Lower lobe of right lung (tissue), 2 donors: ENCODE data around the gene XPO1. TPM values are rescaled to one million over a fixed set of nuclear protein-coding genes. Genes with fewer than 3 reads are reported as not detected.

Experiments
- ATAC-seq, 2 donors: fragments of 200-7000 bp; cut with Tn5 transposase; one replicate each; pipeline ENCODE4 v1.9.1; 2020 to 2022; ENCODE audit warnings: mild to moderate bottlenecking in 2 of 2, moderate library complexity in 2 of 2
- DNase-seq: peaks from one replicate; pipeline ENCODE4 v3.0.0-alpha.2; 2020
- H3K27ac ChIP-seq: fragments of 200-600 bp; one replicate; pipeline ENCODE4 v1.8.0; 2022
- H3K27me3 ChIP-seq: fragments of 200-600 bp; one replicate; pipeline ENCODE4 v1.8.0; 2022; ENCODE audit warnings: low read depth
- H3K36me3 ChIP-seq: fragments of 200-600 bp; one replicate; pipeline ENCODE4 v1.8.0; 2022; ENCODE audit warnings: mild to moderate bottlenecking
- H3K4me1 ChIP-seq: fragments of 200-600 bp; one replicate; pipeline ENCODE4 v1.8.0; 2022
- H3K4me3 ChIP-seq: fragments of 200-600 bp; one replicate; pipeline ENCODE4 v1.8.0; 2022; ENCODE audit warnings: mild to moderate bottlenecking
- H3K9me3 ChIP-seq: fragments of 200-600 bp; one replicate; pipeline ENCODE4 v1.8.0; 2022
- CTCF ChIP-seq: fragments of 200-600 bp; IDR thresholded peaks from one replicate; pipeline ENCODE4 v1.8.0; 2022; ENCODE audit warnings: antibody characterized with exemption, mild to moderate bottlenecking
- intact Hi-C: fragments of 100-400 bp; cut with DNase I; formaldehyde crosslinking; loops from one replicate; pipeline ENCODE4 v1.11.0; 2022
- total RNA-seq: library from RNA; stranded (reverse); fragmentation: NEBNext Ultra II Directional; extraction: Animal tissue kit (Norgen Biotek cat#: 25700); gene quantifications from one replicate; pipeline ENCODE4 v1.2.1, GENCODE V29; 2021
- donor health status: DM: no; HTN: yes; CAD: no; lungs with severe emphysema.

Gene XPO1
- total RNA-seq, 1 donor from 2014 or later, result 111 TPM

GRCh38 chr2:61530749-61531148, 7.4 kb downstream of the XPO1 start:
- Histone ChIP-seq H3K4me3 (no peak overlapping the region), H3K27ac (no peak overlapping the region), H3K27me3 (no peaks in the 10 kb centered on the region), H3K36me3 (peaks cover 18% of the 10 kb centered on the region), H3K9me3 (no peaks in the 10 kb centered on the region), H3K4me1 (peaks cover 46% of the 10 kb centered on the region)
- ATAC-seq, result no peak
- no peak for DNase-seq
- no peak for TF ChIP-seq CTCF
- intact Hi-C loops, result no loop called here

GRCh38 chr2:61529944-61530735, 8.0 kb downstream of the XPO1 start:
- intact Hi-C loops, result no loop called here
- H3K27me3 ChIP-seq, result no peaks in the 10 kb centered on the region
- DNase-seq, result no peak
- peaks cover 40% of the 10 kb centered on the region for H3K4me1 ChIP-seq
- H3K36me3 ChIP-seq, result peaks cover 24% of the 10 kb centered on the region
- no peak overlapping the region for H3K4me3 ChIP-seq
- no peak for TF ChIP-seq CTCF
- no peaks in the 10 kb centered on the region for H3K9me3 ChIP-seq
- H3K27ac ChIP-seq, result no peak overlapping the region
- ATAC-seq, result no peak

GRCh38 chr2:61520261-61520660, 17.9 kb downstream of the XPO1 start:
- no peak for TF ChIP-seq CTCF
- no peaks in the 10 kb centered on the region for H3K4me1 ChIP-seq
- no peak overlapping the region for H3K4me3 ChIP-seq
- no peak for DNase-seq
- H3K27me3 ChIP-seq, result no peaks in the 10 kb centered on the region
- ATAC-seq, result no peak
- H3K9me3 ChIP-seq, result no peaks in the 10 kb centered on the region
- H3K36me3 ChIP-seq, result peaks cover 87% of the 10 kb centered on the region
- intact Hi-C loops, result no loop called here
- H3K27ac ChIP-seq, result no peak overlapping the region

- Histone ChIP-seq H3K4me3 (no peak overlapping the region), H3K36me3 (peaks cover 98% of the 10 kb centered on the region), H3K9me3 (no peaks in the 10 kb centered on the region), H3K27me3 (no peaks in the 10 kb centered on the region), H3K4me1 (no peaks in the 10 kb centered on the region), H3K27ac (no peak overlapping the region)
- DNase-seq, result no peak
- intact Hi-C loops, result no loop called here
- no peak for ATAC-seq
- no peak for TF ChIP-seq CTCF
Measured at GRCh38 chr2:61512768-61513398, 25.3 kb downstream of the XPO1 start.

GRCh38 chr2:61510674-61511671, 27.2 kb downstream of the XPO1 start:
- Histone ChIP-seq H3K4me1 (no peaks in the 10 kb centered on the region), H3K27me3 (no peaks in the 10 kb centered on the region), H3K27ac (no peak overlapping the region), H3K9me3 (no peaks in the 10 kb centered on the region), H3K36me3 (peaks cover 90% of the 10 kb centered on the region), H3K4me3 (no peak overlapping the region)
- intact Hi-C loops, result no loop called here
- no peak for DNase-seq
- no peak for TF ChIP-seq CTCF
- no peak for ATAC-seq
